A673 (cell line): ENCODE results near the gene MAP1S.

Experiments
- EZH2 ChIP-seq: fragments of 200-600 bp; sonication (generic); IDR thresholded peaks from 2 replicates; pipeline ENCODE4 v1.6.1; 2017; ENCODE audit warnings: borderline replicate concordance, low read depth, mild to moderate bottlenecking, mixed read lengths, antibody characterized with exemption, low read length; ENCODE audit not compliant: poor library complexity, severe bottlenecking
- TF ChIP-seq, protein P1 (sequence below): fragments of 300-800, 200-600 bp; sonication (generic); conservative IDR thresholded peaks from 2 replicates; pipeline ENCODE4 v1.5.1; 2017; ENCODE audit warnings: low read depth, mild to moderate bottlenecking, antibody characterized with exemption, low read length, moderate library complexity, mixed read lengths

DNA sequence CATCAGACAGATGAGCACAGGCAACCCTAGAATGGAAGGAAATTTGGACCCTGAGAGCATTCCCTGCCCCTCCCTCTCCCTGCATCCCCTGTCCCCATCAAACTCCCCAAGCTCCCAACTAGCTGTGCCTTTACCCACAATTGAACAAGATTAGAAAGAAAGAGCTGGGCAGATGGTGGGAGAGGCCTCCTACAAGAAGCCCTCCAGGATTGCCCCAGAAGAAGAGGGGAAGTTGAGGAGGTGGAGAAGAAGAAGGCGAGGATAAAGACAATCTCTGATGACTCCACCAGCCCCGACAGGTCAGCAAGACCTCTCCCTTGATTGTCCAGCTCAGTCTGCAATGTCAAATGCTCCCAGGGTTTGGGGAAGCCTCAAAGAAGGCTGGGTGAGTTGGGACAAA, 43.0 kb upstream of the MAP1S start:
- TF ChIP-seq, protein P1, sequence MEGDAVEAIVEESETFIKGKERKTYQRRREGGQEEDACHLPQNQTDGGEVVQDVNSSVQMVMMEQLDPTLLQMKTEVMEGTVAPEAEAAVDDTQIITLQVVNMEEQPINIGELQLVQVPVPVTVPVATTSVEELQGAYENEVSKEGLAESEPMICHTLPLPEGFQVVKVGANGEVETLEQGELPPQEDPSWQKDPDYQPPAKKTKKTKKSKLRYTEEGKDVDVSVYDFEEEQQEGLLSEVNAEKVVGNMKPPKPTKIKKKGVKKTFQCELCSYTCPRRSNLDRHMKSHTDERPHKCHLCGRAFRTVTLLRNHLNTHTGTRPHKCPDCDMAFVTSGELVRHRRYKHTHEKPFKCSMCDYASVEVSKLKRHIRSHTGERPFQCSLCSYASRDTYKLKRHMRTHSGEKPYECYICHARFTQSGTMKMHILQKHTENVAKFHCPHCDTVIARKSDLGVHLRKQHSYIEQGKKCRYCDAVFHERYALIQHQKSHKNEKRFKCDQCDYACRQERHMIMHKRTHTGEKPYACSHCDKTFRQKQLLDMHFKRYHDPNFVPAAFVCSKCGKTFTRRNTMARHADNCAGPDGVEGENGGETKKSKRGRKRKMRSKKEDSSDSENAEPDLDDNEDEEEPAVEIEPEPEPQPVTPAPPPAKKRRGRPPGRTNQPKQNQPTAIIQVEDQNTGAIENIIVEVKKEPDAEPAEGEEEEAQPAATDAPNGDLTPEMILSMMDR = no peak
- TF ChIP-seq EZH2 = no peak
